Renal pelvis (tissue), 4 donors: ENCODE measurements around the gene PPP1R14C. TPM values are rescaled to one million over a fixed set of nuclear protein-coding genes. Genes with fewer than 3 reads are reported as not detected.
A peak's percentile ranks its signal among the peaks of the same experiment; 100 is the strongest.
"Not testable (repeated sequence)": the region's sequence is repeated elsewhere in the genome, so short reads cannot be mapped to it uniquely, and the experiment has no call there.

Experiments used
- DNase-seq: peaks from one replicate; pipeline ENCODE4 v3.0.0-alpha.2; 2013
- polyA plus RNA-seq, 3 donors: library from polyadenylated mRNA; unstranded; fragments of 120-200 nt; gene quantifications; one replicate each; pipeline ENCODE4 v1.2.1, GENCODE V29; 2013; ENCODE audit not compliant: insufficient read length in 3 of 3

Gene PPP1R14C
- polyA plus RNA-seq, 3 donors, result 22.9 to 25.7 (median 25.5) TPM

DNA sequence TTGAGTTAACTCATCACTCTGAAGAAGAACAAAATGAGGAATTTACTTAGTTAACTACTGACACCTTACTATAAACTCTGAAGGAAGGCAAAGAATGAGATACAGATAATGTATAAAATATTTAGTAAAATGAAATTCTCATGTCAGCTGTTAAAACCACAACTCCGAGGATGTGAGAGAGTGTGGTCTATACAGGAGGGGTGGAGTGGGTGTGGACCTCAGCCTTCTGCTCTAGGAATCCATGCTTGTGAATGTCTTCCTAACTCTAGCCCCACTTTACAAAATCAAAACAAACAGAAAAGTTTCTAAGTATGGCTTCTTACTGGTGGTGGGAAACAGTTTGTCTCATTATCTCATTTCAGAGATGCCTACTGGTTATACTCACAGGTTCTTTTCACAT is 14.2 kb downstream of the PPP1R14C start:
- no peak for DNase-seq

DNA sequence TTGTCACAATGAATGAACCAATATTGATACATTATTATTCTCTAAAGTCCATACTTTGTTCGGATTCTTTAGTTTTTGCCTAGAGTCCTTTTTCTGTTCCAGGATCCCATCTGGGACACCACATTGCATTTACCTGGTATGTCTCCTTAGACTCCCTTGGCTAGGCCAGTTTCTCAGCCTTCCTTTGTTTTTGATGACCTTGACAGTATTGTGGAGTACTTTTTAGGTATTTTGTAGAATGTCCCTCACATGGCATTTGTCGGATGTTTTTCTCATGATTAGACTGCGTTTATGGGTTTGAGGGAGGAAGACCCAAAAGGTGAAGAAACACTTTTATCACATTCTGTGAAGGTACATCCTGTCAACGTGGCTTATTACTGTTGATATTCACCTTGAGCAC is 16.9 kb downstream of the PPP1R14C start:
- DNase-seq, result no peak

DNA sequence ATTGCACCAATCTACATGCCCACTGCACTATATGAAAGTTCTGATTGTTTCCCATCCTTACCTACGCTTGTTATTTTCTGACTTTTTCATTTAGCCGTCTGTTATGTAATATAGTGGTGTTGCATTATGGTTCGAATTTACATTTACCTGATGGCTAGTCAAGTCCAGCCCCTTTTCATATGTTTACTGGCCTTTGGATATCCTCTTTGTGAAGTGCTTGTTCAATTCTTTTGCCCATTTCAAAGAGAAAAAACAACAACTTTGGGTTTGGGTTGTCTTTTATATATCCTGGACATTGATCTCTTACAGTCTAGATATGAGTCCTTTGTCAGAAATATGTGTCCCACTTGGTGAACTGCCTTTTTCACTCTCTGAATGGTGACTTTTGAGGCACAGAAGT is 21.1 kb downstream of the PPP1R14C start:
- DNase-seq, result no peak

DNA sequence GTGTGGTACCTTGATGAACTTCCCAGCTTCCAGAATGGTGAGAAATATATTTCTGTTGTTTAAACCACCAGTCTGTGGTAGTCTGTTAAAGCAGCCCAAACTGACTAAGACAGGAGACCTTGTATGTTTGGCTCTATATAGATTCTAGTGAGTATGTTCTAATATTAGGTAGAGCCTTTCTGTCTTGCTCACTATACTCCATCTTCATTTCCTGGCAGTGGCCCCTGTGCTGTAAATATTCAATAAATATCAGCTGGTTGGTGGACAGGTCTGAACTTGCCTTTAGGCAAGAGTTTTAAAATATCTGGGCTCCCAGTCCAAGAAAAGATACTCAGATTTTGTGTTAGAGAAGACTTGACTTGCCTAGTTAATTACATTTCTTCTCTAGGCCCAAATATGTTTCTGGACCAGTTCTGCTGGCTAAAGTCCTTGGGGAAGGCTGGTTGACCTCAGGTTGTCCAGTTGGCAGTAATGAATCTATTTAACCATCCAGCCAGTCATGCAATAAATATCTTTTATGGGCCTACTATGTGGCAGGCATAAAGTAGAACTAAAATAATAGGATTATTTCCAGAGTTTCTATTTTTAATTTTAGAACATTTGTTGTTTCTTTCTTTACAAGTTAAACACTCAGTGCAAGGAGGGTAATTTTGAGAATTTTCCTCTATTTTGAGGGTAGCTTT is 22.3 kb downstream of the PPP1R14C start:
- DNase-seq, result no peak

DNA sequence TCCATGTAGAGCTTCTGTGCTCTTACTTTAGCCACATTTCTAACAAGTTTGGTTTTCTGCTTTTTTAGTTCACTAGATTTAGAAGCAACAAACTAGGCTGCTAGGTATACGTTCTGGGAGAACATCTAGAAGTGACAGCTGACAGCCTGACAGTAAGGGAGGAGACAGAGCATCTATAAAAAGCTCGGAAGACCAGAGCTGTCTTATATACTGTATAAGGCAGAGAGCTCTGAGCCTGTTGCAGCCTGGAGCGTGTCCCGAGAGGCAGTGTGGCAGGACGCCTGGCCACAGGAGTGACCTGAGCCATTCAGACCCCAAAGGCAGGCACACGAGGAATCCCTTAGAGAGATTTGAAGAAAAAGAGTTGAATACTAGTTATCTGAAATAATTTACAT is 24.6 kb downstream of the PPP1R14C start:
- DNase-seq, result no peak

DNA sequence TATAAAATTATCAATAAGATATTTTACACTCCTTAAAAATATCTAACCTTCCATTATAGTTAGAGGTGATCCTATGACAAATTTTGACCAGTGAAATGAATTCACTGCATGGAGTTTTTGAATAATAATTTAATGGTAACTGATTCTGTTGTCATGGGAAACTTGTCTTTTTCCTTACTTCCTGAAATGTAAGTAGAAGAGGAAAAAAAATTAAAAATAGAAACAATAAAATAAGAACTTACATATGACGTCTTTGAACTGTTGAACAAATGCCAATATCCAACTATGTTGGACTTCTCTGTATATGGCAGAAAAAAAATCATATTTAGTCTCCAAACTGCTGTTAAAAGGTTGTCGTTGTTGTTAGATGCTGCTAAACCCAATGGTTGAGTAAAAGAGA is 26.3 kb downstream of the PPP1R14C start:
- DNase-seq, result no peak

DNA sequence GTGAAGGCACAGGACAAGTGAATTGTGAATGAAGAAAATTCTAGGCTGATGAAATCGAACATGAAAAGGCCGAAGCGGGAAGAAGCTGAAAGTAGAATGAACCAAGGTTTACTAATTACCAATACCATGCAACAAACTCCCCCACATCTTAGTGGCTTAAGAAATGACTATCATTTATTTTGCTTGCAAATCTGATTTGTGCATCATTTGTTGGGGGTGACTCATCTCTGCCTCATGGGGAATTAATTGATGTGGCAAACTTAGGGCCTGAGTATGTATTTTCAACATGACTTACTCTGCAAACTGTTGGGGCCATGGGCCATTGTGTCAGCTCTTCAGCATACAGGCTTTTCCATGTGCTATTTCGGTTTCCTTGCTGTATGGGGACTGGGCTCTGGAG is 26.8 kb downstream of the PPP1R14C start:
- no peak for DNase-seq

DNA sequence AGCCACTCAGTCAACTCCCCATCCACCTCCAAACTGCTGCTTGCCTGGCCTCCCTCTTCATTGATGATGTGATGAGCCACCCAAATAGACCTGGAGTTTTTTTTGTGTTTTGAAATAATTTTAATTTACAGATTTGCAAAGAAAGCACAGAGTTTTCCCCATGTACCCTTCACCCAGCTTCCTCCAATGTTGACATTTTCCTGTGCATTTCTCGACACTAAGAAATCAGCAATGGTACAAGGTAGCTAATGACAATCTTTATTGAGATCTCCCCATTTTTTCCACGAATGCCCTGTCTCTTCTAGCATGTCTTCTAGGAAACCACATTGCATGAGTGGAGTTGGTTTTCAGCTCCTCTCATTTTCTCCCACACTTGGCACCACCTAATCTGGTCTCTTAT is 30.1 kb downstream of the PPP1R14C start:
- DNase-seq, result no peak

DNA sequence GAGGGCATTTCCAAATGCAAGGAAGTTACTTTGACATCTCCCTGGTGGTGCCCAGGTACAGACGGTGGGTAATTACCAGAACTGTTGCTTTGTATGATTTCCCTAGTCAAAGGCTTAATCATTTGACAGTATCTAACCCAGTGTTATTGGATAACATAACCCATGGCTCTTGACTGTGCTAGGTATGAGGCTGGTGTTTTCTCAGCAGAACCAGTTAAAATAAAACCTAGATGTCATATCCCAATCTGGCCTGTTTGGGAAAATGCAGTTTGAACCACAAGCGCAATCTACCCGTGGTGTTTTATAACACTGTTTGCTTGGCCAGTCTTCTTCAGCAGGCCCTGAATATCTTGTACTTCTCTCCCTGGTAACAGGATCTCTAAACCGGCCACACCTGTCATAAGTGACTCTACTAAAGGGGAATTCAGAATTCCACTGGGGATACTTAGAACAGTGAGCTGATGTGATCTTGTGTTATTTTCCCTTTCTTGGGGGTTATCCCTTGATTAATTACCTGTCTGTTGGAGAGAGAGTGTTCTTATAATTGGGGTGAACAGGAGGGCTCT is 32.8 kb downstream of the PPP1R14C start:
- DNase-seq, result no peak

DNA sequence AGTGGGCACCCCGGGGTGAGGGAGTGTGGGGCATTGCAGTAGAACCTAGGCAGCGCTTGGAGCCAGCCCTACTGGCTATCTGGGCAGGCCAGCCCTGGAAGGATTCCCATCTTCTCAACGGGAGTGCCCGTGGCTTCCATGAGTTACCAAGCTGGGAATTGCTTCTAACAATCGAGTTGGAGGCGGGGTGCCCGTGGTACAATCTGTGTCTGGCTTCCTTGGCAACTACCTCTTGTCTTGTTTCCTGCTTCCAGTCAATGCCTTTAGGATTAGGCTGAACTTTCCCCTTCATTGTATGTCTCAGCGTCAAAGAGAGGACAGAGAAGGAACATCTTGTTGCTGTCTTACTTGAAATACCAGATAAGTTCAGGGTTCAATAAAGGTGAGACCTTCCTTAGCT is 33.3 kb downstream of the PPP1R14C start:
- no peak for DNase-seq

DNA sequence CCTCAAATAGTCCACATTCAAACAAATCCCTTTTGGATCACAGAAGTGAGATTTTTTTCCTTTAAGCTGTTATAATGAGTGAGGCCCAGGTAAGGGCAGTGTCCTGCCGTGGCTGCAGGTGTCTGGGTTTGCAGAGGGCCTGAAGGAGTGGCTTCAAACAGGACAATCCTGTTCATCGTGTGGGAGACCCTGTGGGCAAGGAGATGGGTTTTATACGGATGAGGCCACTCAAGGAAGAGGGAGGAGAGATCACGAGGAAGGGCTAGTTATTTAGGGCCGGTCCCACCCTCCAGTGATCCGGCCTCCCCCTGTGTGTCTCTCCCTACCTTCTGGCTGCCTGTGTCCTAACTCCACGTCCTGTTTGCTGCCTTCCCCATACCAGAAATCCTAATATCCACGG is 33.8 kb downstream of the PPP1R14C start:
- DNase-seq, result no peak

DNA sequence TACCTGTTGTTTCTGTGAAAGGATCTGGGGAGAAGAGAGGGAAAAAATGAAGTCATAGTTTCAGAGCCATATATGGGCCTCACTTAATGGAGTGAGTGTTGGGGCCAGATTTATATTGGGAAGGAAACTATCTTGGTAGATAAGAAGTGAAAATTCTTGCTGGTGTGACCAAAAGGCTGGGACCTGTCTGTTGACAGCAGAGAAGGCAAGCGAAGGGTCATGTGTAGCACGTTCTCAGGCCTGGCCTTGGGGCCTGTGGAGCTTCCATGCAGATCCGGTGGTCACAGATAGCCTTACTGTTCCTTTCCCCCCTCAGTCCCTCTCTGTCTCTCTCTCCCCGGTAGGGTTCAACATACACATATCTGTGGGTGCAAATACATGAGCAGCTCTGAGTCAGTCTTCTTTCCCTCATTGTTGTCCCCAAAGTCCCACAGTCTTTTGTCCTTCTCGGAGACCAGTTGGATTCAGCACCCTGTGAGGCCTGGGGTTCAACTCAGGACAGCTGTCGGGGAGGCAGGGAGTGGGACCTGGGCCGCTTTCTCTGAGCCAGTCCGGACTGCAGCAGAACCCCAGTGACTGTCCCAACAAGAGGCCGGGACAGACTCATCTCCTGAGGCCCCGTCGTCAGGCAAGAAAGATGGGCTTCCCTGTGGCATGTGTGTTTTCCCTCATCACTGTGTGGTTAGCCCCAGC is 34.6 kb downstream of the PPP1R14C start:
- no peak for DNase-seq

DNA sequence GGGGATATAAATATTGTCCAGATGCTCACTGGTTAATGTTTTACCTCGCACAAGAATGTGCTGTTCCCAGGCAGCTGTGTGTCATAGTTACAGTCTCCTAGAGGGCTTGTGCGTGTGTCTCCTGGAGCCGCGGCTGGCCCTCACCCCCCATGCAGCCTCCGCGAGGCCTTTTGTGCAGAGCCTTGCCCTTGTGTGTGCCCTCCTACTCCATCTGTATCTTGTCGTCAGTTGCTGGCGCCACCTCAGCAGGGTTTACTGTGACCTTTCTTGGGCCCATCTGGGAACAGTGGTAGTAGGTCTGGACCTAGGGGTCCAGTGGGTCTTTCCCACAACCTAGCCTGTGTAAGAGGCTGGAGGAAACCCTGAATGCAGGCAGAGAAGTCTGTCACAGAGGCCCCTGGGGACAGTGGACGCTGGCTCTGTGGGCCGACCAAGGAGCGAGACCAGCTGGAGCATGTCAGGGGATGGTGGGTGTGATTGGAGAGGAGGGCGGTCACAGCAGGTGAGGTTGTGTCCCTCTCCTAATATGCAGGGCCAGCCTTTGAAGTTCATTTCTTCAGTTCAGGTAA is 35.2 kb downstream of the PPP1R14C start:
- DNase-seq, result peak; percentile 68

DNA sequence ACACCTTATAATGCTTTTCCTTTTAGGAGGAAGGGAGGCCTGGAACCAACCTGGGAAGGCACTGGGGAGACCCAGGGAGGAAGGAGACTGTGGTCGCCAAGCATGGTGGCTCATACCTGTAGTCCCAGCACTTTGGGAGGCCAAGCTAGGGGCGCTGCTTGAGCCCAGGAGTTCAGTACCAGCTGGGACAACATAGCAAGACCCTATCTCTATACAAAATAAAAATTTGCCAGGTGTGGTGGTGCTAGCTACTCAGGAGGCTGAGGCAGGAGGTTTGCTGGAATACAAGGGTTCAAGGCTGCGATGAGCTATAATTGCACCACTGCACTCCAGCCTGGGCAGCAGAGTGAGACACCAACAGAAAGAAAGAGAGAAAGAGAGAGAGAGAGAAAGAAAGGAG is 36.2 kb downstream of the PPP1R14C start:
- no peak for DNase-seq

DNA sequence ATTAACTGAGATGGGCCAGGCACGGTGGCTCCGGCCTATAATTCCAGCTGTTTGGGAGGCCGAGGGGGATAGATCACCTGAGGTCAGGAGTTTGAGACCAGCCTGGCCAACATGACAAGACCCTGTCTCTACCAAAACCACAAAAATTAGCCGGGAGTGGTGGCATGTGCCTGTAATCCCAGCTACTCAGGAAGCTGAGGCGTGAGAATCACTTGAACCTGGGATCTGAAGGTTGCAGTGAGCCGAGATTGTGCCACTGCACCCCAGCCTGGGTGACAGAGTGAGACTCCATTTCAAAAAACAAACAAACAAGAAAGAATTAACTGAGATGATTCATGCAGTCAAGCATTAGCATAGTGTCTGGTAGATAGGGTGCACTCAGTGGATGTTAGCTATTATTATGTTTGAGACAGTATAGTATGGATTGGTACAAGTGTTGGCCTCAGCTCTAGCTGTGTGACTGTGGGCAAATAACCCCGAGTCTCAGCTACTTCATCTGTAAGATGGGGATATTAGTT is 37.1 kb downstream of the PPP1R14C start:
- DNase-seq, result not testable (repeated sequence)

DNA sequence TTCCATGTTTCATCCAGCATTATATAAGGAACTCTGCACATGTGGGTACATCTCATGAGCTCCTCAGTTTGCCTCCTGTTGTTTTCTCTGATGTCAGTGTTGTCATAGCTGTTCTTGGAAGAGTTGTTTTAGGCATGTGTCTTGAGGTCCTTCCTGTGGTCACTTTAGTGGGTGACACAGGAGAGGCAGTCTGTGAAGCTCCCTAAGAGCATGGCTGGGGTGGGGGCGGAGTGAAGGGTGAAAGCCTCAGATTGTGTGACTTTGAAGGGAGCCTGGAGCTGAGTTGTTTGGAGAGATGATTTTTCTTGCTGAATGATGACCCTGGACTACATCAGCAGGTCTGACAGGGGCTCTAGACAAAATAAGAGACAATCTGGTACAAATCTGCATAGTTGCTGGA is 37.7 kb downstream of the PPP1R14C start:
- DNase-seq, result no peak

DNA sequence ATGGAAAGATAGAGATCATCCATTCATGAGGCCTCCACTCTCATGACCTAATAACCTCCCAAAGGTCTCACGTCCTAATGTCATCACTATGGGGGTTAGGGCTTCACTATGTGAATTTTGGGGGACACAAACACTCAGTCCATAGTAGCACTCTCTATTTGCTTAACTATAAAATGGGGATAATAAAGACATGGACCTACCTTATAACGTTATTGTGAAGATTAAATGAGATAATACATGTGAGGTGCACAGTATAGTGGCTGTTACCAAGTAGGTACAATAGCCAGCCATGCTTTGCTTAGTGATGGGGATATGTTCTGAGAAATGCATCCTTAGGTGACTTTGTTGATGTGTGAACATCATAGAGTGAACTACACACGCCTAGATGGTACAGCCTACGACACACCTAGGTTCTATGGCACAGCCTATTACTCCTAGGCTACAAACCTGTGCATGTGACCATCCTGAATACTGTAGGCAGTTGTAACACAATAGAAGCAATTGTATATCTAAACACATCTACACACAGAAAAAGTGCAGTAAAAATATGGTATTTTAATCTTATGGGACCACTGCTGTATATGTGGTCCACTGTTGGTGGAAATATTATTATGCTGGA is 39.7 kb downstream of the PPP1R14C start:
- DNase-seq, result no peak

DNA sequence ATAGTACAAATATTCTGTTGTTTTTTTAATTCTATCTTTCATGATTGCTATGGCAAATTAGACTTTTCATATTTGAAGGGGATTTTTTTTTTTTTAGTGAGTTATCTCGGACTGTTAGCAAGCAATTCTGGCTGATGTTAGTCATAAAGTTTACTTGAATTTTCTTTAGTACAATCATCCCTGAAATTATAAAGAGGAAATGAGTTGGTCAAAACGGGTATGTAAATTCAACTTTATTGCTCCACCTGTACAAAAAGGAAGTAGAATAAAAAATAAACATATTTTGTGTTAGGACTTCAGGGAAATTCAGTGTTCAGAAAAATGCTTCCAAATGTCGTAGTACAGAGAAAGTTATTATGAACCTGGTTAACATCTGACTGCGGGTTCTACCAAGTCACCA is 40.3 kb downstream of the PPP1R14C start:
- no peak for DNase-seq

DNA sequence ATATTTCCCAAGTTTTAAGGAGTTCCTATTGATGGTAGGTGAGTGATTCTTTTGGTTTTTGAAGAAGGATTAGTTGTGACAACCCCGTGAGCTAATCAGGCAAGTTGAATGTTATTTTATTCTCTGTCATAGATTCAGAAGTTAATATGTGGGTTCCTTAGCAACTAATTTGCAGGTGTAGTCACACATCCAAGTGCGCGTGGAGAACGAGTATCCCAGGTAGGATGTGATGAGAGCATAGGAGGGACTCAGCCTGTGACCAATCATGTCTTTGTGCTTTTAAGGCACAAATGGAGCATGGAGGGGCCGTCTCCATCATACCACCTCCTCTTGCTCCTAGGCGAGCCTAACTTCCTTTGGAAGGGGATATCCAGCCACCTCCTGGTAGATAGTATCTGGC is 41.1 kb downstream of the PPP1R14C start:
- no peak for DNase-seq

DNA sequence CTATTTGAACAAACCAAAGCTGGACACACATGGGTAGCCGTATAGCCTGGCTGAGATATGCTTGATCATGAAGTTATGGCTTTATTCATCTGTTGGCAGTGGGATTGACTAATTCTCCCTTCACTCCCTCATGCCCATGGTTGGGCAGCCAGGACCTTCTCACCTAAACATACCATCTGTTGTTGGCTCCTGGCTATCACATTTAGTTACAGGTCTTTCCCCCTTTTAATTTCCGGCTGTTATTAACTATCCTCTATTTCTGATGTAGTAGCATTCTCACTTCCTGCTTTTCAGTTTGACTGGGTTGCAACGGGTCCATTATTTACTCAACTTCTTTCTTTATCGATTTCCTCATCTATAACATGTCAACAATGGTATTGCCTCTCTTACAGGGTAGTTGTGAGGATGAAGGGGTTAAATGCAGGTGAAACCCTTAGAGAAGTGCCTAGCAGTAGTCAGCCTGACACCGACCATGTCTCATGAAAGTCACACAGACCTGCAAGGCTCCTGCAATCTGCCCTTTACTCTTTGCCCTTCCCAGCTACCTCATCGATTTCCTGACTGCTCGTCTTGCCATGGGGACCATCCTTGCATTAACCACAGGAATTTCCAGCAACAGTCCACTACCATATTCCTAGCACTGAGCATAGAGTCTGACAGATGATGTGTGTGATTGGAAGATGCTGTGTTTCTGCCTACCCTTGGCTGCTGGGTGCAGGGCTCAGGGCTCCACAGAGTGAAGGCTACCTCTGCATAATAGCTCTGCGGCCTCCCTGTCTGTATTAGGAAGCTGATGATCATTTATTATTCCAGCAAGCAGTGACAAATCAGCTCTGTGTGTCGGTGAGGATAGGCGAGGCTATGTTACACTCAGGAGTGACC is 42.2 kb downstream of the PPP1R14C start:
- DNase-seq, result no peak

DNA sequence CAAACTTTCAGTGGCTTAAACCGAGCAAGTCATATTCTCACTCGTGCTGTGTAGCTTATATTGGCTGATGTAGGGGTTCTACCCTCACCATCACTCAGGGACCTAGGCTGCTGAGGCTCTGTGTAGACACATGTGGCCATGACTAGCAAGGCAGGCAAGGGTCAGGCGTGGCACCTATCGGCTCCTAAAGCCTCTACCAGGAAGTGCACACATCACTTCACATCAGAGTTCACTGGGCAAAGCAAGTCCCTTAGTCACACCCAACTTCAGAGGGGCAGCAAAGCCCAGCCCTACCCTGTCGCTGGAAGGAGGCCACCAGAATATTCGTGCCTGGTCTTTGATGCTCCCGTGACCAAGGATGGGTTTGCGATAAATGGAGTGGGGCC is 42.9 kb downstream of the PPP1R14C start:
- DNase-seq, result no peak
